GM23248 (cell line): Measurements from ENCODE around the gene PRKAR1B. TPM values are rescaled to one million over a fixed set of nuclear protein-coding genes. Genes with fewer than 3 reads are reported as not detected.

ENCODE experiments used
- DNase-seq: peaks from one replicate; pipeline ENCODE4 v3.0.0-alpha.2; 2015
- H2AFZ ChIP-seq: fragments of 200-600 bp; sonication (generic); 2 replicates; pipeline ENCODE4 v1.6.1; 2016; ENCODE audit warnings: antibody characterized with exemption
- H3F3A ChIP-seq: fragments of 200-600 bp; sonication (generic); 2 replicates; pipeline ENCODE4 v1.6.1; 2016; ENCODE audit warnings: mild to moderate bottlenecking, antibody characterized with exemption, mixed run types; ENCODE audit not compliant: insufficient read depth
- H3K27ac ChIP-seq: fragments of 200-600 bp; sonication (generic); 2 replicates; pipeline ENCODE4 v1.5.1; 2016; ENCODE audit warnings: mild to moderate bottlenecking
- H3K27me3 ChIP-seq: fragments of 200-600 bp; sonication (generic); replicated peaks from 2 replicates; pipeline ENCODE4 v1.6.1; 2016; ENCODE audit warnings: mild to moderate bottlenecking; ENCODE audit not compliant: insufficient read depth
- H3K36me3 ChIP-seq: fragments of 200-600 bp; sonication (generic); 2 replicates; pipeline ENCODE4 v1.6.1; 2016; ENCODE audit warnings: low read depth, mild to moderate bottlenecking
- H3K4me1 ChIP-seq: fragments of 200-600 bp; sonication (generic); 2 replicates; pipeline ENCODE4 v1.6.1; 2016; ENCODE audit warnings: mild to moderate bottlenecking; ENCODE audit not compliant: insufficient read depth
- H3K4me2 ChIP-seq: fragments of 200-600 bp; sonication (generic); one replicate; pipeline ENCODE4 v1.6.1; 2016; ENCODE audit warnings: mild to moderate bottlenecking; ENCODE audit not compliant: unreplicated experiment
- H3K4me3 ChIP-seq: fragments of 200-600 bp; sonication (generic); 2 replicates; pipeline ENCODE4 v1.5.1; 2016; ENCODE audit warnings: mild to moderate bottlenecking
- H3K79me2 ChIP-seq: fragments of 200-600 bp; sonication (generic); 2 replicates; pipeline ENCODE4 v1.6.1; 2016; ENCODE audit warnings: mild to moderate bottlenecking; ENCODE audit not compliant: insufficient read depth
- H3K9ac ChIP-seq: fragments of 200-600 bp; sonication (generic); 2 replicates; pipeline ENCODE4 v1.6.1; 2016; ENCODE audit warnings: mild to moderate bottlenecking
- H3K9me2 ChIP-seq: fragments of 200-600 bp; sonication (generic); 2 replicates; pipeline ENCODE4 v1.6.1; 2016; ENCODE audit warnings: mixed run types, mild to moderate bottlenecking, moderate library complexity; ENCODE audit not compliant: insufficient read depth
- H3K9me3 ChIP-seq: fragments of 200-600 bp; sonication (generic); one replicate; pipeline ENCODE4 v1.6.1; 2017; ENCODE audit warnings: low read depth
- H4K20me1 ChIP-seq: fragments of 200-600 bp; sonication (generic); 2 replicates; pipeline ENCODE4 v1.6.0; 2016; ENCODE audit not compliant: insufficient read depth
- EZH2 ChIP-seq: fragments of 200-600 bp; sonication (generic); IDR thresholded peaks from 2 replicates; pipeline ENCODE4 v1.6.1; 2018; ENCODE audit warnings: antibody characterized with exemption, mild to moderate bottlenecking; ENCODE audit not compliant: insufficient read depth, poor library complexity, severe bottlenecking
- EZH2phosphoT487 ChIP-seq: fragments of 200-600 bp; sonication (generic); IDR thresholded peaks from 2 replicates; pipeline ENCODE4 v1.6.1; 2018; ENCODE audit warnings: antibody characterized with exemption, moderate library complexity, mild to moderate bottlenecking, low read depth; ENCODE audit not compliant: insufficient read depth
- WGBS, 2 experiments: methylation state at CpG; one replicate each; pipeline ENCODE4 v1.1.6; 2015 to 2017; ENCODE audit warnings: low lambda C conversion rate in 2 of 2, low coverage in 1 of 2; ENCODE audit errors: missing lambda C conversion rate in 2 of 2; 5-methylcytosine and 5-hydroxymethylcytosine counted together
- in situ Hi-C: fragments of 300-500 bp; cut with MboI; formaldehyde crosslinking; loops from 2 replicates; pipeline ENCODE4 v1.15.0; 2020
- polyA plus RNA-seq: library from polyadenylated mRNA; unstranded; fragments of >200 nt; fragmentation: Nextera tagmentation; extraction: Ambion mirVana; gene quantifications from 2 replicates; pipeline ENCODE4 v1.2.1, GENCODE V29; 2016
- total RNA-seq: library from RNA; depleted of rRNA; stranded (reverse); fragments of >200 nt; shearing (Covaris generic); gene quantifications from 2 replicates; pipeline ENCODE4 v1.2.3, GENCODE V29; 2014

PRKAR1B gene
- total and polyA plus RNA-seq, 2 experiments from 2014 or later, result 10.2 to 12.9 TPM

- no peaks in the 10 kb centered on the region for H3K79me2 ChIP-seq
- H3K9me2 ChIP-seq, result no peaks in the 10 kb centered on the region
- no peaks in the 10 kb centered on the region for H3K27me3 ChIP-seq
- H3K4me1 ChIP-seq, result peaks cover 11% of the 10 kb centered on the region
- no peaks in the 10 kb centered on the region for H4K20me1 ChIP-seq
- DNase-seq, result peak; percentile 21
- H3K4me2 ChIP-seq, result peak overlapping the region; percentile 32
- H3K9ac ChIP-seq, result no peak overlapping the region
- no peaks in the 10 kb centered on the region for H3K36me3 ChIP-seq
- no peak overlapping the region for H3K4me3 ChIP-seq
- TF ChIP-seq EZH2, result no peak
- no peak for TF ChIP-seq EZH2phosphoT487
- WGBS, 2 experiments, result 69% methylated on average over 20 of the region's 20 CpGs
- no peaks in the 10 kb centered on the region for H3K9me3 ChIP-seq
- peak overlapping the region; percentile 55; the same call in 1 of the 2 replicates for H2AFZ ChIP-seq
- no peak overlapping the region for H3K27ac ChIP-seq
- in situ Hi-C loops, result no loop called here
- peaks cover 18% of the 10 kb centered on the region for H3F3A ChIP-seq
Observed at GRCh38 chr7:664997-665735, 61.9 kb downstream of the PRKAR1B start.

- no peak for DNase-seq
- in situ Hi-C loops, result no loop called here
- no peak overlapping the region for H3K4me3 ChIP-seq
- peaks cover 11% of the 10 kb centered on the region for H3K4me1 ChIP-seq
- H3K9me3 ChIP-seq, result no peaks in the 10 kb centered on the region
- H3K27ac ChIP-seq, result no peak overlapping the region
- H3K9me2 ChIP-seq, result no peaks in the 10 kb centered on the region
- H3F3A ChIP-seq, result peaks cover 18% of the 10 kb centered on the region
- no peak overlapping the region for H2AFZ ChIP-seq
- no peaks in the 10 kb centered on the region for H3K27me3 ChIP-seq
- no peak overlapping the region for H3K4me2 ChIP-seq
- no peak for TF ChIP-seq EZH2phosphoT487
- no peak for TF ChIP-seq EZH2
- H3K79me2 ChIP-seq, result no peaks in the 10 kb centered on the region
- no peak overlapping the region for H3K9ac ChIP-seq
- H4K20me1 ChIP-seq, result no peaks in the 10 kb centered on the region
- 76 to 88% methylated on average over 7 of the region's 7 CpGs for WGBS, 2 experiments
- no peaks in the 10 kb centered on the region for H3K36me3 ChIP-seq
Observed at GRCh38 chr7:664402-664775, 62.7 kb downstream of the PRKAR1B start.

- no peak overlapping the region for H3K9ac ChIP-seq
- in situ Hi-C loops, result no loop called here
Observed at GRCh38 chr7:662576-662975, 64.5 kb downstream of the PRKAR1B start.

GRCh38 chr7:659996-660395 lies 67.1 kb downstream of the PRKAR1B start:
- peaks cover 7% of the 10 kb centered on the region; the same call in 1 of the 2 replicates for H3K9me2 ChIP-seq
- H3K36me3 ChIP-seq, result no peaks in the 10 kb centered on the region
- no peaks in the 10 kb centered on the region for H3K79me2 ChIP-seq
- TF ChIP-seq EZH2 (no peak), EZH2phosphoT487 (no peak)
- H4K20me1 ChIP-seq, result no peaks in the 10 kb centered on the region
- H3K4me2 ChIP-seq, result no peak overlapping the region
- in situ Hi-C loops, result no loop called here
- H3K4me1 ChIP-seq, result no peaks in the 10 kb centered on the region
- no peaks in the 10 kb centered on the region for H3K9me3 ChIP-seq
- H3K27ac ChIP-seq, result no peak overlapping the region
- H3F3A ChIP-seq, result 0 out of 2 replicates have a peak, but pooled peaks cover 6% of the 10 kb centered on the region
- DNase-seq, result no peak
- no peak overlapping the region for H2AFZ ChIP-seq
- no peak overlapping the region for H3K4me3 ChIP-seq
- H3K27me3 ChIP-seq, result no peaks in the 10 kb centered on the region
- WGBS, 2 experiments, result 81 to 83% methylated on average over 12 to 13 of the region's 13 CpGs
- no peak overlapping the region for H3K9ac ChIP-seq

More at GRCh38 chr7:662576-662975, 64.5 kb downstream of the PRKAR1B start:
- H3K9me3 ChIP-seq, result no peaks in the 10 kb centered on the region
- H3K4me3 ChIP-seq, result no peak overlapping the region
- H3K36me3 ChIP-seq, result no peaks in the 10 kb centered on the region
- no peak for DNase-seq
- no peak overlapping the region for H3K27ac ChIP-seq
- 94 to 98% methylated on average over 4 of the region's 4 CpGs for WGBS, 2 experiments
- H3K27me3 ChIP-seq, result no peaks in the 10 kb centered on the region
- H2AFZ ChIP-seq, result no peak overlapping the region
- no peaks in the 10 kb centered on the region for H4K20me1 ChIP-seq
- no peak overlapping the region for H3K4me2 ChIP-seq
- peaks cover 6% of the 10 kb centered on the region; the same call in 1 of the 2 replicates for H3K4me1 ChIP-seq
- no peaks in the 10 kb centered on the region for H3K9me2 ChIP-seq
- H3F3A ChIP-seq, result peaks cover 5% of the 10 kb centered on the region; the same call in 1 of the 2 replicates
- TF ChIP-seq EZH2phosphoT487 (no peak), EZH2 (no peak)
- no peaks in the 10 kb centered on the region for H3K79me2 ChIP-seq
